Panc1 (cell line): ENCODE measurements around the gene OTUD3. TPM values are rescaled to one million over a fixed set of nuclear protein-coding genes. Genes with fewer than 3 reads are reported as not detected.

Source experiments
- ATAC-seq: fragments of 200-7000 bp; cut with Tn5 transposase; 2 replicates; pipeline ENCODE4 v1.9.1; 2020; ENCODE audit warnings: mild to moderate bottlenecking, moderate library complexity
- BruUV-seq: library from RNA; stranded (reverse); fragments of 400-500 nt; replicated peaks from 2 replicates; lab custom pipeline; 2021; lab: Mats Ljungman, UMichigan
- CTCF ChIA-PET: fragments of 300-600 bp; sonication (Branson Sonifier 250); formaldehyde crosslinking; loops from one replicate; lab custom pipeline; 2022; ENCODE audit warnings: antibody characterized with exemption; lab: Charles Lee
- POLR2A ChIA-PET: fragments of 300-600 bp; sonication (Branson Sonifier 250); formaldehyde crosslinking; loops from one replicate; lab custom pipeline; 2022; ENCODE audit warnings: antibody characterized with exemption; lab: Charles Lee
- DNase-seq: peaks from one replicate; pipeline ENCODE4 v3.0.0-alpha.2; 2010; ENCODE audit warnings: low read depth, low spot score
- H3K27ac ChIP-seq: 2 replicates; pipeline ENCODE4 v1.5.1; 2011; ENCODE audit warnings: mild to moderate bottlenecking, low read length, inconsistent platforms
- H3K27me3 ChIP-seq: fragments of 200-500 bp; sonication (Bioruptor generic); 2 replicates; pipeline ENCODE4 v1.6.0; 2014; ENCODE audit warnings: low read length, inconsistent platforms; ENCODE audit not compliant: control insufficient read depth, insufficient read depth
- H3K36me3 ChIP-seq: fragments of 200-500 bp; sonication (Bioruptor generic); 2 replicates; pipeline ENCODE4 v1.5.1; 2014; ENCODE audit warnings: inconsistent platforms, mild to moderate bottlenecking, low read length, moderate library complexity; ENCODE audit not compliant: control insufficient read depth, insufficient read depth
- H3K4me1 ChIP-seq: 2 replicates; pipeline ENCODE4 v1.5.1; 2011; ENCODE audit warnings: inconsistent platforms, mild to moderate bottlenecking, low read length, moderate library complexity; ENCODE audit not compliant: control insufficient read depth, insufficient read depth
- H3K4me3 ChIP-seq, 2 experiments: 2 replicates each; pipeline ENCODE4 v1.5.1; 2011 to 2012; ENCODE audit warnings: low read depth in 2 of 2, low read length in 2 of 2, mild to moderate bottlenecking in 2 of 2, inconsistent platforms in 1 of 2, moderate library complexity in 1 of 2
- H3K9me3 ChIP-seq: fragments of 200-500 bp; sonication (Bioruptor generic); 2 replicates; pipeline ENCODE4 v1.5.1; 2014; ENCODE audit warnings: low read depth, mild to moderate bottlenecking, inconsistent platforms, low read length, moderate library complexity; ENCODE audit not compliant: control insufficient read depth, insufficient read depth
- POLR2AphosphoS5 ChIP-seq: IDR thresholded peaks from 2 replicates; pipeline ENCODE4 v1.6.1; 2012; ENCODE audit warnings: mild to moderate bottlenecking, low read depth, low read length, moderate library complexity
- REST ChIP-seq, 2 experiments: IDR thresholded peaks; 2 replicates each; pipeline ENCODE4 v1.6.1; 2011 to 2012; ENCODE audit warnings: low read depth in 2 of 2, control low read depth in 1 of 2, low read length in 1 of 2, mild to moderate bottlenecking in 1 of 2, moderate library complexity in 1 of 2; ENCODE audit not compliant: insufficient read depth in 1 of 2
- SIN3A ChIP-seq: IDR thresholded peaks from 2 replicates; pipeline ENCODE4 v1.6.1; 2012; ENCODE audit warnings: low read depth, mild to moderate bottlenecking, low read length, moderate library complexity, borderline replicate concordance; ENCODE audit not compliant: insufficient read depth
- TCF7L2 ChIP-seq: IDR thresholded peaks from 2 replicates; pipeline ENCODE4 v1.6.1; 2011; ENCODE audit warnings: mild to moderate bottlenecking, low read depth, low read length, inconsistent platforms
- in situ Hi-C: cut with HindIII; loops from 2 replicates; pipeline ENCODE4 v1.10.0; 2016; ENCODE audit warnings: low sequenced_read_pairs, low pct_unique_long_range_greater_than_20kb
- intact Hi-C: fragments of 100-400 bp; cut with micrococcal nuclease; formaldehyde crosslinking; loops from one replicate; pipeline ENCODE4 v1.10.0; 2022; ENCODE audit not compliant: unreplicated experiment
- total RNA-seq: library from RNA; stranded (reverse); gene quantifications from one replicate; pipeline ENCODE4 v1.2.1, GENCODE V29; 2021; ENCODE audit not compliant: unreplicated experiment
- TF ChIP-seq, protein P1 (sequence below): fragments of 450-650 bp; IDR thresholded peaks from 2 replicates; pipeline ENCODE4 v1.5.1; 2017; ENCODE audit warnings: mild to moderate bottlenecking

Gene OTUD3
- total RNA-seq, 1 experiment from 2014 or later: 14.1 TPM

DNA sequence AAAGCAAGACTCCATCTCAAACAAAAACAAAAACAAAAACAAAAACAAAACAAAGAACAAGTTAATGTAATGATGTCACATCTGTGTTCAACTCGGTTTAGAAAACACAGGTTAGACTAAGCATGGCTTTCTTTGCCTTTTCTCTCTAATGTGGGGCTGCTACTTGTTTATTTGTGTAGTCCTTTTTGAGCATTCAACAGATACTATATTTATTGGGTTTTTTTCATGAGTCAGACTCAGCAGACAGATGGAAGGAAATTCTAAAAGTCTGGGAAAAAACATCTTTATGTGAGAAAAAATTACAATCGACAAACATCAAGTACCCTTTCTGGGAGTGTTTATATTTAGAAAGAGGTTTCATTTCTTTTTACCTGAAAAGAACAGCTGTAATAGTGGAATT, 22.3 kb upstream of the OTUD3 start:
- Histone ChIP-seq H3K27ac (no peak overlapping the region), H3K4me3 (no peak overlapping the region), H3K4me1 (no peaks in the 10 kb centered on the region), H3K9me3 (peaks cover 3% of the 10 kb centered on the region; the same call in 1 of the 2 replicates), H3K36me3 (no peaks in the 10 kb centered on the region), H3K27me3 (no peaks in the 10 kb centered on the region)
- intact Hi-C loops (no loop called here), in situ Hi-C loops (no loop called here)
- DNase-seq: no peak
- TF ChIP-seq SIN3A (no peak), TCF7L2 (no peak), REST (IDR thresholded peaks at IDR 0.05; ENCODE audit: insufficient read depth in 1 of 2, low read depth in 2 of 2, low read length in 1 of 2) (no peak), POLR2AphosphoS5 (no peak)
- TF ChIP-seq, protein P1, sequence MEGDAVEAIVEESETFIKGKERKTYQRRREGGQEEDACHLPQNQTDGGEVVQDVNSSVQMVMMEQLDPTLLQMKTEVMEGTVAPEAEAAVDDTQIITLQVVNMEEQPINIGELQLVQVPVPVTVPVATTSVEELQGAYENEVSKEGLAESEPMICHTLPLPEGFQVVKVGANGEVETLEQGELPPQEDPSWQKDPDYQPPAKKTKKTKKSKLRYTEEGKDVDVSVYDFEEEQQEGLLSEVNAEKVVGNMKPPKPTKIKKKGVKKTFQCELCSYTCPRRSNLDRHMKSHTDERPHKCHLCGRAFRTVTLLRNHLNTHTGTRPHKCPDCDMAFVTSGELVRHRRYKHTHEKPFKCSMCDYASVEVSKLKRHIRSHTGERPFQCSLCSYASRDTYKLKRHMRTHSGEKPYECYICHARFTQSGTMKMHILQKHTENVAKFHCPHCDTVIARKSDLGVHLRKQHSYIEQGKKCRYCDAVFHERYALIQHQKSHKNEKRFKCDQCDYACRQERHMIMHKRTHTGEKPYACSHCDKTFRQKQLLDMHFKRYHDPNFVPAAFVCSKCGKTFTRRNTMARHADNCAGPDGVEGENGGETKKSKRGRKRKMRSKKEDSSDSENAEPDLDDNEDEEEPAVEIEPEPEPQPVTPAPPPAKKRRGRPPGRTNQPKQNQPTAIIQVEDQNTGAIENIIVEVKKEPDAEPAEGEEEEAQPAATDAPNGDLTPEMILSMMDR: no peak
- BruUV-seq: no TSS peak
- CTCF ChIA-PET: no interaction called here
- POLR2A ChIA-PET: interaction anchor here (0.6 kb wide), 1 partner anchor 31 kb away, joined by 6 read pairs; no protein-coding TSS in a partner anchor
- ATAC-seq: no peak

GRCh38 chr1:19860418-19860817, 21.8 kb upstream of the OTUD3 start:
- H3K4me3 ChIP-seq: no peak overlapping the region
- ChIA-PET CTCF (no interaction called here), POLR2A (no interaction called here)
- ATAC-seq (no peak), DNase-seq (no peak)
- H3K36me3 ChIP-seq: no peaks in the 10 kb centered on the region
- H3K27me3 ChIP-seq: no peaks in the 10 kb centered on the region
- no TSS peak for BruUV-seq
- no peaks in the 10 kb centered on the region for H3K4me1 ChIP-seq
- TF ChIP-seq REST (IDR thresholded peaks at IDR 0.05; ENCODE audit: insufficient read depth in 1 of 2, low read depth in 2 of 2, low read length in 1 of 2) (no peak), POLR2AphosphoS5 (no peak), SIN3A (no peak), TCF7L2 (no peak)
- TF ChIP-seq, protein P1: no peak
- intact Hi-C loops: no loop called here
- in situ Hi-C loops: no loop called here
- peaks cover 3% of the 10 kb centered on the region; the same call in 1 of the 2 replicates for H3K9me3 ChIP-seq
- no peak overlapping the region for H3K27ac ChIP-seq
